ENCODE data around the gene TTLL11.

DNA sequence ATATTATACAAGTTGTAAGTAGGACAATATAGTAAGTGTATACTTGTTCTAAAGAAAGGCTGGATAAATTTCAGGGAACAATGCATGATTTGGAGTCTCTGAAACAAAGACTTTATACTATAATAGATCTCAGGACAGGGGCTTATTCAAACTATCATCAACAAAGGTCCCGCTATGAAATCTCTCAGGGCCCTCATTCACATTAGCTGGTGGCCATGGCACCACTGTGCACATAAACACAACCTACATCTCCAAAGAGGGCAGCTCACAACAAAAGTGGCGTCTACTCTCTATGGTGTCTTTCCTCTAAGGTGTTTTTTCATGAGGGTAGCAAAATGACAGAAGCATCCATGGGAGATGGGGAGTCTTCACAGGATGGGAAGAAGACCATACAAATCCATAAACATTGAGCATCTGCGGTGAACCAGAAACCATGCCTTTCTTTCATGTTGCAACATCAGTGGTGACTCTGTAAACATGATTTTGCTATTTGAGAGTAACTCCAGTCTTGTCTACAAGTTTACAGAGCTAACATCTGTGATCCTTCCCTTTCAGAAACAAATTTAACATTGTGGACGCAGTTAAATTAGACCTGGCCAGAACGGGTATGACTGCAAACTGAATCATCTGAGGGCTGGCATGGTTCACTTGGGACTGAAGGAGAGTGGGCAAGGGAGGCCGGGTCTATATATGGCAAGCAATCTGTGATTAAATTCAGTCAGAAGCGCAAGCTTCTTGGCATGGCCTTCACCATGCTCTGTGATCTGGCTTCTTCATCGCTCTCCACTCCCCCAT lies 5.5 kb downstream of the TTLL11 start:
- TF ChIP-seq, protein P1, sequence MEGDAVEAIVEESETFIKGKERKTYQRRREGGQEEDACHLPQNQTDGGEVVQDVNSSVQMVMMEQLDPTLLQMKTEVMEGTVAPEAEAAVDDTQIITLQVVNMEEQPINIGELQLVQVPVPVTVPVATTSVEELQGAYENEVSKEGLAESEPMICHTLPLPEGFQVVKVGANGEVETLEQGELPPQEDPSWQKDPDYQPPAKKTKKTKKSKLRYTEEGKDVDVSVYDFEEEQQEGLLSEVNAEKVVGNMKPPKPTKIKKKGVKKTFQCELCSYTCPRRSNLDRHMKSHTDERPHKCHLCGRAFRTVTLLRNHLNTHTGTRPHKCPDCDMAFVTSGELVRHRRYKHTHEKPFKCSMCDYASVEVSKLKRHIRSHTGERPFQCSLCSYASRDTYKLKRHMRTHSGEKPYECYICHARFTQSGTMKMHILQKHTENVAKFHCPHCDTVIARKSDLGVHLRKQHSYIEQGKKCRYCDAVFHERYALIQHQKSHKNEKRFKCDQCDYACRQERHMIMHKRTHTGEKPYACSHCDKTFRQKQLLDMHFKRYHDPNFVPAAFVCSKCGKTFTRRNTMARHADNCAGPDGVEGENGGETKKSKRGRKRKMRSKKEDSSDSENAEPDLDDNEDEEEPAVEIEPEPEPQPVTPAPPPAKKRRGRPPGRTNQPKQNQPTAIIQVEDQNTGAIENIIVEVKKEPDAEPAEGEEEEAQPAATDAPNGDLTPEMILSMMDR (optimal IDR thresholded peaks at IDR 0.05 in 1 of 3, IDR thresholded peaks at IDR 0.05 in 1 of 3, conservative IDR thresholded peaks at IDR 0.05 in 1 of 3; ENCODE audit: extremely low read depth in 1 of 3, insufficient read depth in 2 of 3, low read length in 3 of 3): no peak
- TF ChIP-seq EZH2 (IDR thresholded peaks at IDR 0.05; ENCODE audit: low read length): no peak

All from keratinocyte (primary cell).